Ishikawa (cell line): ENCODE results near the gene KIAA0408.

ENCODE experiments used
- CEBPB ChIP-seq: IDR thresholded peaks from 2 replicates; pipeline ENCODE4 v1.6.1; 2012
- EGR1 ChIP-seq: IDR thresholded peaks from 2 replicates; pipeline ENCODE4 v1.6.1; 2012
- EP300 ChIP-seq: IDR thresholded peaks from 2 replicates; pipeline ENCODE4 v1.6.1; 2012; ENCODE audit warnings: borderline replicate concordance
- MAX ChIP-seq: IDR thresholded peaks from 2 replicates; pipeline ENCODE4 v1.6.1; 2012
- NFIC ChIP-seq: IDR thresholded peaks from 2 replicates; pipeline ENCODE4 v1.6.1; 2012
- REST ChIP-seq: IDR thresholded peaks from 2 replicates; pipeline ENCODE4 v1.6.1; 2012; ENCODE audit warnings: low read depth, mild to moderate bottlenecking
- TAF1 ChIP-seq: IDR thresholded peaks from 2 replicates; pipeline ENCODE4 v1.6.1; 2012; ENCODE audit warnings: low read depth, mild to moderate bottlenecking
- YY1 ChIP-seq: IDR thresholded peaks from 2 replicates; pipeline ENCODE4 v1.6.1; 2012; ENCODE audit warnings: low read depth
- ZBTB7A ChIP-seq: IDR thresholded peaks from 2 replicates; pipeline ENCODE4 v1.6.1; 2012; ENCODE audit warnings: low read depth

- no peak for TF ChIP-seq EGR1
- no peak for TF ChIP-seq CEBPB
- no peak for TF ChIP-seq REST
- TF ChIP-seq YY1: no peak
- TF ChIP-seq NFIC: no peak
- TF ChIP-seq MAX: no peak
- no peak for TF ChIP-seq EP300
- no peak for TF ChIP-seq ZBTB7A
- no peak for TF ChIP-seq TAF1
Measured at GRCh38 chr6:127458222-127458621, 967 bp downstream of the KIAA0408 start.
